ENCODE measurements around the gene ANP32A.
"Not testable (repeated sequence)": the region's sequence is repeated elsewhere in the genome, so short reads cannot be mapped to it uniquely, and the experiment has no call there.

Gene ANP32A

GRCh38 chr15:68820295-68821189, at the start of gene ANP32A:
Gene ANP32A, minus strand, starts transcription at chr15:68820895. Its CDS starts 144 bp downstream, at chr15:68820751.
- DNase-seq, result peak; percentile 50

GRCh38 chr15:68868296-68868695, 47.6 kb upstream of the ANP32A start:
- no peak for DNase-seq

GRCh38 chr15:68862415-68862814, 41.7 kb upstream of the ANP32A start:
- DNase-seq, result no peak

GRCh38 chr15:68858666-68859065, 38.0 kb upstream of the ANP32A start:
- DNase-seq, result not testable (repeated sequence)

GRCh38 chr15:68857443-68857842, 36.7 kb upstream of the ANP32A start:
- DNase-seq, result not testable (repeated sequence)

- DNase-seq, result no peak
Measured at GRCh38 chr15:68852461-68852860, 31.8 kb upstream of the ANP32A start.

GRCh38 chr15:68851971-68852370, 31.3 kb upstream of the ANP32A start:
- no peak for DNase-seq

- no peak for DNase-seq
Measured at GRCh38 chr15:68849497-68849896, 28.8 kb upstream of the ANP32A start.

- no peak for DNase-seq
Measured at GRCh38 chr15:68846851-68847439, 26.2 kb upstream of the ANP32A start.

GRCh38 chr15:68844856-68845550, 24.3 kb upstream of the ANP32A start:
- DNase-seq, result no peak

GRCh38 chr15:68843425-68844311, 23.0 kb upstream of the ANP32A start:
- no peak for DNase-seq

- DNase-seq, result no peak
Measured at GRCh38 chr15:68842958-68843357, 22.3 kb upstream of the ANP32A start.

GRCh38 chr15:68834346-68834745, 13.7 kb upstream of the ANP32A start:
- no peak for DNase-seq

- DNase-seq, result no peak
Measured at GRCh38 chr15:68833700-68834331, 13.1 kb upstream of the ANP32A start.

GRCh38 chr15:68830141-68830785, 9.6 kb upstream of the ANP32A start:
- DNase-seq, result no peak

GRCh38 chr15:68829068-68829467, 8.4 kb upstream of the ANP32A start:
- no peak for DNase-seq

- DNase-seq, result no peak
Measured at GRCh38 chr15:68823561-68823960, 2.9 kb upstream of the ANP32A start.

GRCh38 chr15:68822818-68823217, 2.1 kb upstream of the ANP32A start:
- DNase-seq, result no peak

- DNase-seq, result peak; percentile 49
Measured at GRCh38 chr15:68821841-68822381, 1.2 kb upstream of the ANP32A start.

GRCh38 chr15:68821190-68821840, 620 bp upstream of the ANP32A start:
- no peak for DNase-seq
